Epidermal melanocyte (primary cell): ENCODE data around the gene ZNFX1.

ENCODE experiments used
- DNase-seq: peaks from one replicate; pipeline ENCODE4 v3.0.0; 2011; ENCODE audit warnings: low spot score; ENCODE audit not compliant: insufficient read length

ZNFX1 gene

DNA sequence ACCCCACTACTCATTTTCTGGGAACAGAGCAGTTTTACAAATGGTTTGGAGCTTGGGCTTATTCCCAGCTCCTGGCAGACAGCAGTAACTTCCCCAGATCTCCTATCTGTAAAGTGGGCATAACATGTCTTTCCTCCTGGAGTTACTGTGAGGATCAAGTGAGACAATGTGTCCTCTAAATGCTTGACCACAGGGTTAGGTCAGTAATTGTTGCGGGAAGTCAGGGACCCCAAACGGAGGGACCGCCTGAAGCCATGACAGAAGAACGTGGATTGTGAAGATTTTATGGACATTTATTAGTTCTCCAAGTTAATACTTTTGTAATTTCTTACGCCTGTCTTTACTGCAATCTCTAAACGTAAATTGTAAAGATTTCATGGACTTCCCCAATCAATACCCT is 15.3 kb upstream of the ZNFX1 start:
- no peak for DNase-seq

GRCh38 chr20:49292010-49292409 is 14.2 kb upstream of the ZNFX1 start:
- DNase-seq, result no peak

- no peak for DNase-seq
Measured at GRCh38 chr20:49291200-49291599, 13.3 kb upstream of the ZNFX1 start.

- DNase-seq, result no peak
Measured at GRCh38 chr20:49290608-49291191, 12.8 kb upstream of the ZNFX1 start.

GRCh38 chr20:49288784-49289696 is 11.2 kb upstream of the ZNFX1 start:
- DNase-seq, result no peak

GRCh38 chr20:49288250-49288751 is 10.4 kb upstream of the ZNFX1 start:
- DNase-seq, result no peak

- no peak for DNase-seq
Measured at GRCh38 chr20:49287555-49288249, 9.8 kb upstream of the ZNFX1 start.

DNA sequence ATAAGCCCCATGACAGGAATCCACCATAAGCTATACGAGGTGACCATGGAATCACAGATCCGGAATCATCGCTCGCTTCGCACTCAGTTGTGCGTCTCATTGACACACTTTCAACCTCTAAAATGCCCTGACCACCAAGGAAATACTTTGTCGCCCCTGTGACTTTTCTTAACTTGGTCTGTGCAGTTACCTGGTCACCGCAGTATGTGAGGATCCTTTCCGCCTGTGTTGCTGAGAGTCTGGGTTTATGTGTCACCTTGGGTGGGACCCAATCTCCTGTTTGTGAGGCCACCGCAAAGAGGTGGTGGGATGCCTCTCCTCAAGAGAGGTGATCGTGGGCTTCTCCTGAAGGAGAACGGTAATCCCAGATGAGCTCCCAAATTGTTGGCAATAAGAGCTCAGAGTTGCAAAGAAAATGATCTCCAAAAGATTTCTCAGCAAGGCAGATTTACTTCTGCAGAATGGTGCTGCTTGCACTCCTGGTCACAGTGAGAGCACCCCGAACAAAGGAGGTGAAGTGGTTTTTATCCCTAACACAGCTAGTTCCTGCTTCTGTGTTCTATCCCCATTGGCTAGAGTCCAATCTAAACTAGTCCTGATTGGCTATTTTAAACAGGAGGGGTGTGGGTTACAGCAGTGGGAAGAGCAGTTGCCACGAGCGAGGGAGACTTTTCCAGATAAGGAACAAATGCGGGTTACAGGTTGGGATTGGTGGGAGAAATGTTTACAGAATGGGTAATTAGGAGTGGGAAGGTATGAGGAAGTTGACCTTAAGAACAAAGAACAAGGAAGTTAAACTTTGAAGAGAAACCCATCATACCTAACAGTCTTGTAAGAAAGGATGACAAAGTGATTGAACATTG is 9.1 kb upstream of the ZNFX1 start:
- DNase-seq, result no peak

GRCh38 chr20:49285813-49286494 is 8.1 kb upstream of the ZNFX1 start:
- no peak for DNase-seq

GRCh38 chr20:49285233-49285668 is 7.4 kb upstream of the ZNFX1 start:
- DNase-seq, result no peak

GRCh38 chr20:49284818-49285217 is 7.0 kb upstream of the ZNFX1 start:
- DNase-seq, result no peak

DNA sequence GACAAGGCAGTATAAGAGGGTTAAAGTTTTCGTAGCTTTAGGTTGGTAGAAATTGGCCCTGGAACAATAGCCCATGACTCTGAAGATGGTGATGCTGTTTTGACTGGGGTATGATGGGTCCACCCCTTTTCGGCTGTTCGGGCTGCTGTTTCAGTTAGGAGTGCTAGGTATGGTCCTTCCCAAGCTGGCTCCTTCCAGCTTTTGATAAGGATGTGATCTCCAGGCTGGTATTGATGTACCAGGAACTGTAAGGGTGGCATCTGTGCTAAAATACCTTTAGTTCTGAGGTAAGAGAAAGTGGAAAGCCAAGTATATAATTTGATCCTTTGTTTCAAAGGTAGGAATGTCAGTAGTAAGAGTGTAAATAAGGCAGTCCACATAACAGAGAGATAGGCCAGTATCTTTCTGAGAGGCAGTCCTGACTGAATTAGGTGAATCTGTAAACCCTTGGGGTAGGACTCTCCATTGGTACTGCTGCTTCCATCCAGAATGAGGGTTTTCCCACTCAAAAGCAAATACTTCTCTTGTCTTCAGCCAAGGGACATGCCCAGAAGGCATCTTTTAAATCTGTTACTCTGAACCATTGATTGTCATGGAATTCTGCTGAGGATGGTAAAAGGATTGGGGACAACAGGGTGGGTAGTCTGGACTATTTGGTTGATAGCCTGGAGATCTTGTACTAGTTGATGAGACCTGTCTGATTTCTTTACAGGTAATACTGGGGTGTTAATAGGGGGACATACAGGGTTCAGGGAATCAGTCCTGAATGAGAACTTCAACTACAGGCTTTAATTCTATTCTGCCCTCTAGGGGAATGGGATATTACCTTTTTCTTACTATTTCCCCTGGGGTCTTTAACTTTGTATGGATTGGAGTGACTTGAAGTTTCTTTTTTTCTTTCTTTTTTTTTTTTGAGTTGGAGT is 6.1 kb upstream of the ZNFX1 start:
- no peak for DNase-seq

DNA sequence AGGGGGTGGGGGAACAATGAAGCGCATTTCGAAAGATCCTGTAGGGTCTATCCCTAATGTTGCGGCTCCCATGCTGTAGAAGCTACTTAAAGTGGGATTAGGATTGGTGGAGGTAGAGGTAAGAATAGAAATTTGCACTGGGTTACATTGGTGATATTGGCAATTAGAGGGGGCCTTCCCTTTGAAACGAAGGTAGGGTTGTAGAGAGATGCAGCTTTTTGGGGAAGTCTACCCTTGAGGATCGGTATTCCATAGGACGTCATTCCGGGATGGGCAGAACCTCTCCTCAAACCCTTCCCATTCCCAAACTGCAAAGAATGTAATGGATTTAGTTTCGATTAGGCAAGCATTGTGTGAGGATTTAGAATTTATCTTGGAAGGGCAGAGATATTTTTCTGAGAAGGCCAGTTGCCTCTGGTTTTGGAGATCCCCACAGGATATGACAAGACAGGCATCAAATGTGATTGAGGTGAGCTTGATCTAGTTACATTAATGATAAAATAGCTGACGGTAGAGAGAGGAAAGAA is 5.4 kb upstream of the ZNFX1 start:
- no peak for DNase-seq

DNA sequence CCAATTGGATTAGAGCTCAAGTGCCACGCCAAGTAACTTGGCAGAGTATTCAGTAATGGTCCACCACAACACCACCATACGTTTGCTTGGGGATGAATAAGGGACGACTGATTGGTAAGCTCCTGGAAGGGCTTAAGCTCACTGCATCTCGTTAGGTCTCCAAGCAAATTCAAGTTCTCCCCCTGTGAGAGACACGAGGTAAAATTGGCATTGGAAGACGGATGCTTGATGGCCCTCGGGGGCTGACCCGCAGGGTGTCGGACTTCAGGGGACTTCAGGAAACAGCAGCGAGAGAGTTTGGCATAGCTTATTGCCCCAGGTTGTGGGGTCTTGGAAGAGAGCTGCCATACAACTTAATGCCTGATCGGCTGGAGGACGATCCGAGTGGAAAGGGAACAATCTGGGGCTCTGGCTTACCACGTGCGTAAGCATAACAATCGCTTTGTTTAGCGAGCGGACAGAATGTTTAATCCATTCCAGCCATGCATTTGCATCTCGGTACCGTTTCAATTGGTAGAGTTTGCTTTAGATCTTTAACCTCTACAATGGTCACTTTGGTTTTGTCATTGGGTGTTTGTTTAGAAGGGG is 4.8 kb upstream of the ZNFX1 start:
- DNase-seq, result no peak

- no peak for DNase-seq
Measured at GRCh38 chr20:49281913-49282467, 4.1 kb upstream of the ZNFX1 start.

- DNase-seq, result no peak
Measured at GRCh38 chr20:49281059-49281912, 3.4 kb upstream of the ZNFX1 start.

- DNase-seq, result no peak
Measured at GRCh38 chr20:49280463-49281058, 2.7 kb upstream of the ZNFX1 start.
